Nucleus accumbens (tissue), 56 donors: ENCODE data around the gene GATA5.

Experiments
- DNase-seq, 56 donors: peaks; one replicate each; lab custom pipeline; 2025; lab: John Stamatoyannopoulos, UW

The GATA5 gene

GRCh38 chr20:62489186-62489931 is 13.6 kb upstream of the GATA5 start:
- DNase-seq: no peak

DNA sequence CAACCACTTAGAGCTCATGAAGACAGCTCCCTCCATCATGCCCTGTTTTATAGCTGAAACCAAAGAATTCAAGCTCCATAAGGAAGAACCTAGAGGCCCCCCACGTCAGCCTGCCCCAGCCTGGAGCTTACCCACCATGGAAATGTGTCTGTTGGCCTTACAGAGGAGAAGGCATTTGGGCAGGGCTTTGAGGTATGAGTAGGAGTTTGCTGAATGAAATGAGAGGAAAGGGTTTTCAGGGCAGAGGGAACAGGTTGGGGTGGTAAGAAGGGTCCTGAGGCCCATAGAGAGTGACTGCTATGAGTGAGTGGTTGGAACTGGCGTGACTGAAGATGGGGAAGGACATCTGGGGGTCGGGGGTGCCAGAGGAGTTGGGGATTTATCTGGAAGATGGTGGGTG is 12.7 kb upstream of the GATA5 start:
- DNase-seq: no peak

DNA sequence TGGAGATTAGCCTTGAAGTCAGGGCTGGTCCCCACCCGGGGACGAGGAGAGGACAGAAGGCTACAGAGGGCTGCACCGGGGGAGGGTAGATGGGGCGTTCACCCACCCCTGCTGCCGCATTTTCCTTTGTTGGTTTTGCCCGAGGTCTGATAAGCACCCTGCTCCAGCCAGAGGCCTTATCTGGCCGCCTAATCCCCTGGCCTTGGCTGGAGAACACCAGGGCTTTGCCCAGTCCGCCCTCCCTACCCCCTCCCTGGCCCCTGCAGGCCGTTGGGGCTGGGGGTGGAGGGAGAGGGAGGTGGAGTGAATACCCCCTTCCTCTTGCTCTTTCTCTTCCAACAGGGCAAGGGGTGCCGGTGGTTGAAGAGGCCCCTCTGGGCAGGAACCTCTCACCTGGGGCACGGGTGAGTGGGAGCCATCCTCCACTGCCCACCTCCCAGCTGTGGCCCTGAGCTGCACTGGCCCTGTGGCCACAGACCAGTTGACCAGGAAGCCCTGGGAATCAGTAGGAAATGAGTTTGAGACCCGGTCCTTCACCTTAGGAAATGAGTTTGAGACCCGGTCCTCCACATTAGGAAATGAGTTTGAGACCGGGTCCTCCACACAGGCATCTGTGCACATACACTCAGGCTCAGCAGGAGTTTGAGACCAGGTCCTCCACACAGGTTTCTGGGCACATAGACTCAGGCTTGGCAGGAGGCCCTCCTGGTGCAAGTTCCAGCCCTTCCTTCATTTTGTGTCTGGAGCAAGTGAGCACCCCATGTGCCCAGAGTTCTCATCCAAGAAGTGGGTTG is 12.0 kb upstream of the GATA5 start:
- DNase-seq: no peak

DNA sequence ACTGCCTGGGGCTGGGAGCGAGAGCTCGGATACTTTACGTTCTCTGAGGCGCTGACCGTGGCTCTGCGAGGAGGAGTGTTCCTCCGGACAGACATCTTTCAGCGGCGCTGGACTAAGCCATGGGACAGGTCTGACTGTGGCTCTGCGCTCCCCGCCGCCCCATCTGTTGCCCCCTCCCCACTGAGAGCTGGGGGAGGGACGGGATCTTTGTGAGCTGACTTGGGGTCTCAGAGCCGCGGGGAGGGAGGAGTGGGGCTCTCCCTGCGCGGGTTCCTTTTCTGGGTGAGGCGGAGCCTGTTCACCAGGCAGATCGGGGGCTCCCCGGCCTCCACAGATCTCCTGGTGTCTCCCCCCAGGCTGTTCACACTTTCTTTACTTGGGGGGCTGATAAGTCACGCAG is 11.3 kb upstream of the GATA5 start:
- DNase-seq: no peak

DNA sequence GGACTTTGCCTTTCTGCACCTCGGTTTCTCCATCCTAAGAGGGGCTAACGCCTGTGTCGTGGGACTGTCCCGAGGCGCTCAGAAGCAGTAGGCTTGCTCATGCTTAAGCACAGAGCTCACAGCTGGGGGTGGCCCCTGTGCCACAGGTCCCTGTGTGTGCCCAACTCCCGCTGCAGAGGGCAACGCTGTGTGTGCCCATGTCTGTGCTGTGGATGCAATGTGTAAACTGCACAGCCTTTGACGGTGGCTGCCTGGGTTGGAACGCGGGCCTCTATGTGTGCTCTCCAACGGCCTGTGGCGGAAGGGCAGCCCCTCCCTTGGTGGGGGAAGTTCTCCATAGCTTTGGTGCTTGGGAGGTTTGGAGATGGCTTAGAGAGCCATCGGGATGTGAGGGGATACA is 10.7 kb upstream of the GATA5 start:
- no peak for DNase-seq

GRCh38 chr20:62485701-62486089 is 9.9 kb upstream of the GATA5 start:
- DNase-seq: no peak

DNA sequence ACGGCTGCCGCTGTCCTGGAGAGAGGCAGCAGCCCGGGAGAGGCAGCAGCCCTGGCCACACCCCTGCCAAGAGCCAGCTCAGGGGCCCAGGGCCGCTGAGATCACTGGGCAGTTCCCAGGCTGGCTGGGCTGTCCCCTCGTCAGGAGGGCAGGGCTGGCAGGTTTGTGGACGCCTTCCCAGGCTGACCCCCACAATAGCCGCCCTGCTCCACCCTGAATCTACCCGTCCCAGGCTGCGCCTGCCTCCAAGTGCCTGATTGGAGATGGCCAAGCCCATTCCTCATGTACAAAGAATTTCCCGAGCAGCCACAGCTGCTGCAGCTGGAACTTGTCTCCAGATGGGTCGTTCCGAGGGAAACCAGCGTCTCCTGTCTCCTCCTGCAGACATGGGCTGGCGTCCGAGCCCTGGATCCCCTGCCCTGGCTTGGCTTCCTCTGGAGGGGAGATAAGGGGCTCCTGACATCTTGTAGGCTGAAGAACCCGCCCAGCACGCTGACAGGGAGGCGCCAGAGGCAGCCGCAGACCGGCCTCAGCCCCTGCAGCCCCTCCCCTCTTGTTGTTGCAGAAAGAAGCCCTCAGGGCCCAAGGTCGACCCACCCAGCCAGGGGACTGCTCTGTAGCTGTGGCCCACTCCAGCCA is 9.4 kb upstream of the GATA5 start:
- DNase-seq: no peak

- DNase-seq: no peak
Observed at GRCh38 chr20:62484478-62484877, 8.7 kb upstream of the GATA5 start.

DNA sequence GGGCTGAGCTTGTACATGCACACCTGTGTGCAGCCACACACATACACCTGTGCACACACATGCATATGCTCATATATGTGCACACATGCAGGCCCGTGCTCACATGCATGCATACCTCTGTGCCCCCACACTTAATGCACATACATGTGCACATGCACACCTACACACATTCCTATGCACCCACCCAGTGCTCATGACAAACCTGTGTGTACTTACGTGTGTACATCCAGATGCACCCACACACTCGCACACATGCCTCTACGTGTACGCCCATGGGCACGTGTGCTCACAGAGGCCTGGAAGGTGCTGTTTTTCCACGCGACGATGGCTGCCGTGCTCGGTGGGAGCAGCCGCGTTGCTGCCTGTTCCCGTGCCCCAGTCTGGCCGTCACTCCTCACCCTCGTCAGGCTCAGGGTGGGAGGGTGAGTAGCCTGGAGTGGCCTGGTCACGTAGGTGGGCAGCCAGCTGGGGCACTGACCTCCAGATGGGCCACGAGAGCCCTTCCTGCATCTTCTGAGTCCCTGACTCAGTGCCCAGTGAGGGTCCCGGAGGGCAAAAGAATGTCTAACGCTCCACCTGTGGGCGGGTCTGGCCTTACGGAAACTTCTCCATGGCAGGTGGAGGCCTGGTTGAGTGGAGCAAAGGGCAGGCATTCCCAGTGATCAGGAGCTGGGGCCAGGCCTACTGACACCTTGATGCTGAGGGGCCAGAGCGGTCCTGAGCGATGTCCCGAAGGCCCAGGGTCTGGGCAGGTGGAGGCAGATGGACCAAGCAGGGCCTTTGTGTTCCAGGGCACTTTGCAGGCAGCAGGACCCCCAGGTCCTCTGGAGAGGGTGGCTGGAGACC is 8.0 kb upstream of the GATA5 start:
- no peak for DNase-seq

- DNase-seq: no peak
Observed at GRCh38 chr20:62482974-62483373, 7.2 kb upstream of the GATA5 start.

DNA sequence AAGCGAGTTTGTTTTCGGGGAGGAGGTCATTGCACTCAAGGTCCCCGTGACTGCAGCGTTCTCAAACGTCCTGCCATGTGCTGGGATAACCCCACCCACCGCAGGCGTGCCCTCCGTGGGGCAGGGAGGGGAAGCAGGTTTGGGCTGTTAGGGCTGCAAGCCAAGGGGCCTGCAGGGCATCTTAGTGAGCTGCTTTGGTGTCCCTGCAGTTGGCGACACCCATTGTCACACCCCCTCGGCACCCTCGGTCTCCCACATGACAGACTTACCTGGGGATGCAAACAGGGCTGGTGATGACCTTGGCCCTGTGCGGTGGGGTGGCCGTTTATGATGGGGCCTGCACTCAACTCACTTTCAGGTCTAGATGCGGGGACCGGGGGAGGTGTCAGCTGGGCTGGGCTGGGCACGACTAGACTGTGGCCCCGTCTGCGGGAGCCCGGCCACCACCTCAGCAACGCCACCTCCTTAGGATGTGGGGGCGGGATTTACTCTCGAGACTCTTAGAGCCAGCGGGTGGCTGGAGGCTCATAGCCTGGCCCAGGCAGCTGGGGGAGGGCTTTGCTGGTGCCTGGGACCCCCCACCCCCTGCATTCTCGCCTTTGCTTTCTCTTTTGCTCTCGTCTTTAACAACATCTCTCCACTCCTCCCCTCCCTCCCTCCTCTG is 6.5 kb upstream of the GATA5 start:
- DNase-seq: no peak

- no peak for DNase-seq
Observed at GRCh38 chr20:62481425-62482145, 5.8 kb upstream of the GATA5 start.

DNA sequence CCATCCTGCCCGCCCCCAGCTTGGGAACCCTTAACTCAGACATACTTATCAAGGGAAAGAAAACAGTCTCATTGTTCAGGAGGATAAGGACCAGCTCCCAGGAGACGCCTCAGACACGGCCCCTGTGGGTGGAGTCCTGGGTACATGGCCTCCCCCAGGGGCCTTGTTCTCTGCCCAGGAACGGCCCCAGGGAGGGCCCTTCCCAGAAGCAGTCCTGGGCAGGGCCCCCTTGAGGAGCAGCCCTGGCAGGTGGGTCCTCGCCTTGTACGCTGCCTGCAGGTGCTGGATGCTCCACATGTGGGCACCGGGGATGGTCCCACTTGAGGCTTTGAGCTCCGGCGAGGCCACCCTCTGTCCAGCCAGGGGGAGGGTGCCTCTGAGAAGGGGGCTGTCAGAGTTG is 4.5 kb upstream of the GATA5 start:
- DNase-seq: no peak

DNA sequence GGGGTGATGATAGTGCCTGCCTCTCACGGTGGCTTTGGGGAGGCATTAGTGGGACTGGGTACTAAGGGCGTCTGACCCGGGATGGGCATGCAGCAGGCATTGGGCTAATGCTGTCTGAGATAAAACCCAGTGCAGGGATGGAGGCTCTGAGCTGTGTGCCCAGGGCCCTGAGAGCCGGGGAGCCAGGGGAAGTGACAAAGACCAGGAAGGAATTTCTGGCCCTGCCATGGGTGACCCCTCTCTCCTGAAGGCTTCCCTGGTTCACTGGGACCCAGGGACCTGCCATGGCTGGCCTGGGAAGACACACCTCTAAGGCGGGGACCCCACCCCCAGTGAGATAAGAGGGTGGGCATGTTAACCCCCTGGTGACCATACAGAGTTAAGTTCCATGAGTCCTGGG is 3.9 kb upstream of the GATA5 start:
- no peak for DNase-seq

GRCh38 chr20:62479156-62479555 is 3.4 kb upstream of the GATA5 start:
- DNase-seq: no peak

DNA sequence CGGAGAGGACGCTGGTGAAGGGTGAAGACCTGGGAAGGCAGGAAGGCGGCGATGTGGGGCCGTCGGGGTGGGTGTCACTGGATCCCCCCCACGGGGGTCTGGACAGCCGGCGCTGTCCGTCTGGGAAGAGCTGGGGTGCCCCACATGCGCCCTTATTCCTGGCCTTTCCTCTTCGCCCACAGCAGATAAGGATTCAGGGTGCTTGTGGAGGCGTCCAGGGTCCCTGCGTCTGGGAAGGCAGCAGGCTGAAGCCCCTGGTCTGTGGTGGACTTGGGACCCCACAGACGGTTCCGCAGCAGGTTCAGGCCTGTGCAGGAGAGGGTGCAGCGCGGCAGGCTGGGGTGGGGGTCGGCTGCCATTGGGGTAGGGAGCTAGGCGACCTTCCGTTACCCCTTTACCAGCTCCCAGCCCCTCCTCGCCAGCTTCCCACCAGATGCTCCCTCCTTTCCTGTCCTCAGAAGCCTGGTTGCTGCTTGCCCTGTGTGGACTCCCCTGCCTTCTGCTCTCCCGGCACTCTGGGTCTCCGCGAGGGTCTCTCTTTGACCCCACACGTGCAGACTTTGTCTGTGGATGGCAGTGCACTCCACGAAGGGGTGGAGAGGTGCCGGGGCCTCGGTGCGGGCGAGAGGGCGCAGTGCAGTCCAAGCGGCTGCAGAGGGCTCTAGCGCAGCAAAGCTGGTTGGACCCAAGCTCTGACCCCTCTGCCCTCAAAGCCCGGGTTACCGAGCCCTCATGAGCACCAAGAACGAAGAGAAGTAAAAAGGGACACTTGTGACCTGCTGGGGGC is 2.1 kb upstream of the GATA5 start:
- no peak for DNase-seq

- no peak for DNase-seq
Observed at GRCh38 chr20:62476056-62476838, 452 bp upstream of the GATA5 start.
